SK-N-MC (cell line): ENCODE measurements around the gene KCNH1.

Experiments used
- DNase-seq: peaks from one replicate; pipeline ENCODE4 v3.0.0-alpha.2; 2011; ENCODE audit warnings: low read depth, low spot score
- H3K27ac ChIP-seq: fragments of 200-600 bp; sonication (generic); 2 replicates; pipeline ENCODE4 v1.5.1; 2016; ENCODE audit warnings: mixed run types
- H3K36me3 ChIP-seq: fragments of 200-600 bp; sonication (generic); 2 replicates; pipeline ENCODE4 v1.6.1; 2017; ENCODE audit warnings: antibody characterized with exemption, low read length, mixed read lengths; ENCODE audit not compliant: insufficient read depth
- H3K4me3 ChIP-seq: fragments of 200-600 bp; sonication (generic); 2 replicates; pipeline ENCODE4 v1.5.1; 2016
- H3K9ac ChIP-seq: fragments of 200-600 bp; sonication (generic); 2 replicates; pipeline ENCODE4 v1.8.0; 2017; ENCODE audit warnings: mixed run types, mixed read lengths; ENCODE audit not compliant: insufficient read length
- H3K9me3 ChIP-seq: fragments of 200-600 bp; sonication (generic); 2 replicates; pipeline ENCODE4 v1.6.1; 2017; ENCODE audit warnings: low read depth, mild to moderate bottlenecking, antibody characterized with exemption, low read length, moderate library complexity, mixed read lengths
- EZH2 ChIP-seq: fragments of 200-600 bp; sonication (generic); IDR thresholded peaks from one replicate; pipeline ENCODE4 v1.6.1; 2017; ENCODE audit warnings: antibody characterized with exemption
- FOXP2 ChIP-seq: optimal IDR thresholded peaks from 2 replicates; pipeline ENCODE3; 2011; ENCODE audit warnings: mild to moderate bottlenecking, moderate library complexity; ENCODE audit not compliant: insufficient read depth; ENCODE audit errors: extremely low read length, control extremely low read depth
- POLR2AphosphoS5 ChIP-seq: IDR thresholded peaks from 2 replicates; pipeline ENCODE4 v1.6.1; 2012; ENCODE audit warnings: mild to moderate bottlenecking, low read depth, low read length, borderline replicate concordance

KCNH1 gene

DNA sequence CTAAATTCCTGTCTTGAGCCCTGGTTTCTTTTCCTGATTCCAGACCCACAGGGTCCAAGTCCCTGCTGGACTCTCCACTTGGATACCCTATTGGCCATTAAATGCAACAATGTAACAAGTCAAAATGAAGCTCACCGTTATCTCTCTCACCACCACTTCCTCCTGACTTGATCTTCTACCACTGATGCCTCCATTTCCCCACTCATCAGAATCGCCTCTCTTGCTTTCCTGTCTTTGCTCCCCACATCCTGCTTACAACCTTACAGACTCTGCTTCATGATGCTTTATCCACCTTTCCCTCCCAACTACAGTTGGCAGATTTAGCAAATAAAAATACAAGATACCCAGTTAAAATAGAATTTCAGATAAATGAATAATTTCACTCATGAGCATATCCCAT is 343.8 kb downstream of the KCNH1 start:
- Histone ChIP-seq H3K36me3 (no peaks in the 10 kb centered on the region), H3K4me3 (no peak overlapping the region), H3K27ac (no peak overlapping the region), H3K9ac (no peak overlapping the region), H3K9me3 (no peaks in the 10 kb centered on the region)
- no peak for DNase-seq
- TF ChIP-seq POLR2AphosphoS5 (no peak), EZH2 (no peak), FOXP2 (no peak)

DNA sequence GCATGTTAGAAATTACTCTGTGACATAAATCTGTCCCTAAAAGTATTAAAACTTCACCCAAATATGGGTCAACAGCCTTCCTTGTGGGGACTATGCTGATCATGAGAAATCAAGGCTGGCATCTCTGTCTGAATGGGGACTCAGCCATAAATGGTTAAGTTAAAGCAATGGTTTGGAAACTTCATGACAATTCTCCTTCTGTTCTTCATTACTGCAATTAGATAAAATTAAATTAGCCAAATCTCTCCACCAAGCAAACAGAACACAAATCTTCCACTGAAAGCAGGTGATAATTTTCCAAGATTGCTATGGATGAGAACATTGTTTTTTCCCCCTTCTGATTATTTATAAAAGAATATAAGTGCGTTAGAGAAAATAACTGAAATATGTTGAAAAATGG is 346.1 kb downstream of the KCNH1 start:
- H3K36me3 ChIP-seq: no peaks in the 10 kb centered on the region
- no peak overlapping the region for H3K4me3 ChIP-seq
- no peak overlapping the region for H3K9ac ChIP-seq
- no peak for DNase-seq
- no peak overlapping the region for H3K27ac ChIP-seq
- no peaks in the 10 kb centered on the region for H3K9me3 ChIP-seq
- no peak for TF ChIP-seq EZH2
- no peak for TF ChIP-seq POLR2AphosphoS5
- no peak for TF ChIP-seq FOXP2

DNA sequence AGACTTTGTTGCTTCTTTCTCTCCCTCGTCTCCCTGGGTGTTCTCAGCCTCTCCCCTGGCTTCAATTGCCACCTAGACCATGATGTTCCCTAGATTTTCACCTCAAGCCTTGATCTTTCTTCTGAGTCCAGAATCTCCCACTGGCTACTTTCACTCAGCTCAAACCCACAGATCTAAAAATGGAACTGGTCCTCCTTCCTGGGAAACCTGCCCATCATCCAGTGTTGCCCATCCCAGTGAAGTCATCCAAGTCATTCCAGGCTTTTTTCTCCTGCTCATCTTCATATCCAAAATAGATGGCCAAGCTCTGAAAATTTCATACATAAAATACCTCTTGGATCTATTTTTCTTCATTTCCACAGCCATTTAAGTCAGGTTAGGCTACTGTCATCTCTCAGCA is 347.4 kb downstream of the KCNH1 start:
- no peak overlapping the region for H3K27ac ChIP-seq
- no peaks in the 10 kb centered on the region for H3K9me3 ChIP-seq
- H3K36me3 ChIP-seq: no peaks in the 10 kb centered on the region
- H3K9ac ChIP-seq: no peak overlapping the region
- no peak for DNase-seq
- TF ChIP-seq EZH2: no peak
- TF ChIP-seq FOXP2: no peak
- TF ChIP-seq POLR2AphosphoS5: no peak
- H3K4me3 ChIP-seq: no peak overlapping the region

DNA sequence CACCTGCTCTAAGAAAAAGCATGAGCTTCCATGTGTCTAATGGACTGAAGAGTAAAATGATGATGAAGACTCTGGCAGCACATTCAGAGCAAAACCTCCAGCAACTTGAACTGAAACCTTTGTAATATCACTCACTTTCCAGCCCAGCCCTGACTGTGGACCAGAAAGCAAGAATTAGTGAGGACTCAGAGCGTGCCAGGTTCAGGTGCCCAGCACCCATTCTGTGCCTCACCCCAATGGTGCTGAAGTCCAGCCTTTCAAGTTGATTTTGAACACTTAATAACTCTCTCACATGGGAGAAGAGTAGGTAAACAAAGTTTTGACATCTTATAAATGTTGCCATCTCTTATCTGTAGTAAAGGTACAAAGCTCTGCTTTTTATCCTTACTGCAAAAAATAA is 350.0 kb downstream of the KCNH1 start:
- Histone ChIP-seq H3K27ac (no peak overlapping the region), H3K36me3 (no peaks in the 10 kb centered on the region), H3K9me3 (no peaks in the 10 kb centered on the region), H3K9ac (no peak overlapping the region), H3K4me3 (no peak overlapping the region)
- no peak for TF ChIP-seq FOXP2
- TF ChIP-seq POLR2AphosphoS5: no peak
- no peak for TF ChIP-seq EZH2
- no peak for DNase-seq

DNA sequence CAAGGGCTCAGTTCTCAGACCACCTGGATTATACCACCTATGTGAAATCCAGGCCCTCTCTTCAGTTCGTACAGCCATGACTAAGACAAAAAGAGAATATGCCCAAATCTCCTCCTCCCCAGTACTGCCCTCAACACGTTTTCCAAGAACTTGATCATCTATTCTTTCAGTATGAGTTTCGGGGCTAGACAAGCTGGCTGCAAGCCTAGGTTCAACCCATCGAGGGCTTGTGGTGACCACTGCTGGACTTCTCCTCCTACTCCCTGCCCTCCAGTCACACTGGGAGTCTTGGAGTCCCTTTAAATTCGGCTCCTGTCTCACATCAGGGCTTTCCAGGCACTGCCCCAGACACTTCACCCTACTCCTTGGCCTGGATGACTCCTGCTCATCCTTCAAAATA is 352.3 kb downstream of the KCNH1 start:
- TF ChIP-seq EZH2 (no peak), FOXP2 (no peak), POLR2AphosphoS5 (no peak)
- DNase-seq: no peak
- no peaks in the 10 kb centered on the region for H3K36me3 ChIP-seq
- no peak overlapping the region for H3K9ac ChIP-seq
- H3K9me3 ChIP-seq: no peaks in the 10 kb centered on the region
- no peak overlapping the region for H3K27ac ChIP-seq
- no peak overlapping the region for H3K4me3 ChIP-seq

DNA sequence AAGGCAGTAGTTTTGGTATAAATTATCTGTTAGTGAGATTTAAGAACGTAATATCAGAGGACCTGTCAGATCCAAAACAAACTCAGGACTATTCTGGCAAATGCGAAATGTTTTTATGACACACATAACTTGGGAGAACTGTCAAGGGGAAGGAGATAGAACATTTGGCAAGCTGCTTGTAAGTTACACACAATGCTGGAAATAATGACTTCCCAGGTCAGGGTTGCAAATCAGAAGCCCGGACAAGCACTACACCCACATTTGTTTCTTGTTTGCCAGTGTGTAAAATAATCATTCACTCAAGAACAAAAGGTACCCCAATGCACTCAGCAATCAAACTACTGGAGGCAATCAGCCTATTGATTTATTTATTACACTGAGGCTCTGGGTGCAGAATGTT is 354.7 kb downstream of the KCNH1 start:
- no peak for DNase-seq
- Histone ChIP-seq H3K9ac (no peak overlapping the region), H3K36me3 (no peaks in the 10 kb centered on the region), H3K9me3 (no peaks in the 10 kb centered on the region), H3K4me3 (no peak overlapping the region), H3K27ac (no peak overlapping the region)
- TF ChIP-seq POLR2AphosphoS5 (no peak), EZH2 (no peak), FOXP2 (no peak)

DNA sequence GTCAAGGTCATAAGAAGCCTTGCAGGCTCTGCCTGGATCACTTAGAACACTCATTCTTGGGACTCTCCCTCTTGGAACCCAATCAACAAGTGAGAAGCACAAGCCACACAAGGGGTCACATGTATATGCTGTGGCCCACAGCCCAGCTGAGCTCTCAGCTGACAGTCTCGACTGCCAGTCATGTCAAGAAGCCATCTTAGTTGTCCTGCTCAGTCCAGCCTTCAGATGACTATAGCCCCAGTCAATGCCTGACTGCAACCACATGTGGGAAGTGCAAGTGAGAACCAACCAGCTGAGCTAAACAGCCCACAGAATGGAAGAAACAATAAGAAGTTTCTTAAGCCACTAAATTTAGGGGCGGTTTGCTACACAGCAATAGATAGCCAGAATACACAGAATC is 356.0 kb downstream of the KCNH1 start:
- H3K4me3 ChIP-seq: no peak overlapping the region
- no peak for DNase-seq
- no peaks in the 10 kb centered on the region for H3K9me3 ChIP-seq
- H3K36me3 ChIP-seq: no peaks in the 10 kb centered on the region
- TF ChIP-seq EZH2 (no peak), FOXP2 (no peak), POLR2AphosphoS5 (no peak)
- no peak overlapping the region for H3K9ac ChIP-seq
- H3K27ac ChIP-seq: no peak overlapping the region

DNA sequence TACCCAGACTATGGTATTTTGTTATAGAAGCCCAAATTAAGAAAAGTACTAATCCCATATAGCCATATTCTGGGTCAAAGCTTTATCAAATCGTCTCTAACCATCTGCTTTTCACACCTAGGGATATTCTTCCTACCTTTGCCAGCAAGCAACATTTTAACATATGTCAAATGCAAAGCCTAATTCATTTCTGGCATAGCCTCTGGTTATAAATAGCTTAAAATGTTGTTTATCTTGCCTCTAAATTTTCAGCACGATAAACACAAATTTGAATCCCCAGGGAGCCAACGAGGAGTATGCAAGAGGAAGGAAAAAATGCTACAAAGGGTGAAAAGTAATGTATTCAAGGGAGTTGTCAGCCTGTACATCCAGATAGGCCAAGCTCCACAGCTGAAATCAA is 357.2 kb downstream of the KCNH1 start:
- Histone ChIP-seq H3K9ac (no peak overlapping the region), H3K36me3 (no peaks in the 10 kb centered on the region), H3K4me3 (no peak overlapping the region), H3K27ac (no peak overlapping the region), H3K9me3 (no peaks in the 10 kb centered on the region)
- TF ChIP-seq FOXP2 (no peak), POLR2AphosphoS5 (no peak), EZH2 (no peak)
- DNase-seq: no peak

DNA sequence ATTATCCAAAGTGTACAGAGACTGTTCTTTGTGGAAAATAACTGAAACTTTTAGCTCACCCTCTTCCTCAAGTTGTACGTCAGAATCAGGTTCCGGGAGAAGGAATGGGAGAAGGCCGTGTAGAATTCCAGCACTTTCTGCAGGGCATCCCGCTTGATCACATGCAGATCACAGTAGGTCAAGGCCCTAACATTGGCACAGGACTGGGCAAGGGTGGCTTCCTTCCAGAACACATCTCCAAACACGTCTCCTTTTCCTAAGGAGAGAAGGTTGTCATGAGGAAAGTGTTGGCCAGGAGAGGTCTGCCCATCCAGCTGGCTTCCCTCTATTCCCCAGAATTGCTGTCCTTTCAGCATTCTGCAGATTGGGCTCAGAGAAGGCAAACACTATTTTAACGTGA is 358.7 kb downstream of the KCNH1 start:
- no peak for TF ChIP-seq EZH2
- TF ChIP-seq POLR2AphosphoS5: no peak
- no peak for TF ChIP-seq FOXP2

More for the DNA sequence above, 358.7 kb downstream of the KCNH1 start:
- no peak overlapping the region for H3K9ac ChIP-seq
- DNase-seq: no peak
- no peaks in the 10 kb centered on the region for H3K9me3 ChIP-seq
- no peak overlapping the region for H3K27ac ChIP-seq
- H3K36me3 ChIP-seq: no peaks in the 10 kb centered on the region
- no peak overlapping the region for H3K4me3 ChIP-seq
